ENCODE results near the gene ZNF165.
A peak's percentile ranks its signal among the peaks of the same experiment; 100 is the strongest.

The ZNF165 gene

DNA sequence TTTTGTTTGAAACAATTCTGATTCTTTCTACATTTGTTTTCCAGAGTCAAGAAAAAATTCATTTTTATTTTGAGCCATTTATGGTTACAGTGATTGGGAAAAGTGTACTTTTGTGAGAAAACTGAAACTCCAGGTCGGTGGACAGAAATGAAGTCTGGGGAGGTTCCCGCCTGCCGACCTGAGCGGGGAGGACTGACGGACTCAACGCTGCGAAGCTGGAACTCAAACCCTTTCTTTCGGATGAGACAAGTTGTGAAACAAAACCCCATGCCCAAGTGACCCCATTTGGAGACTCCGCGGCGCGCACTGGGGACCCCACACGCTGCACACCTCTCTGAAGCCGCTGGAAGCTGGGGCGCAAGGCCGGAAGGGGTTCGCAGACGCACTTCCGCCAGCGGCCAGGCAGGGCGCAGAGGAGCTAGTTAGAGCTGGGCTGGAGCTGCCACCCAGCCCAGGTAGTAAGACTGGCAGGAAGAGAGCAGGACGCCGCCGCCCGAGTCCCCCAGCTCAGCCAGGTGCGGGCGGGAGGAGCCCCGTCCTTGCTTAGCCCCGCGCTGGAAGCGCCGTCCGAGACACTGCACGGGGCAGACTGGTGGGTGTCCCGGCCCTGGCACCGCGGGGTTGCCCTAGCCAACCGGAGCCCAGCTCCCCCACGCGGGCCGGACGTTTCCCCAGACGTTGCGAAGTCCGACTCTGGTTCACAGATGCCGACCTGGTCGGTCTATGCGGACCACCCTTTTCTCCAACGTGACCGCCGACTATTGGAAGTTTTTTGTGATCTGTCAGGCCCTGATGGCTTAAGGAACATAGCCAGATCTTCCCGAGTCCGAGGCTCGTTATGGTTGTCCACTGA lies 24.2 kb downstream of the ZNF165 start:
- H3K27ac ChIP-seq (ENCODE audit: extremely low read depth, low read depth, low read length) = peak overlapping the region; percentile 78
- ChIA-PET POLR2A (interaction anchor here (0.7 to 1.9 kb wide), 22 partner anchors 8 to 332 kb away, joined by 3 to 23 read pairs (median 6); partner anchors contain the start of genes ZKSCAN4, ZKSCAN8, ZNF165 and ZSCAN16), CTCF (interaction anchor here (0.6 to 2.2 kb wide), 14 partner anchors 11 to 552 kb away, joined by 3 to 6 read pairs (median 3); partner anchors contain the start of gene ZSCAN16)
- H3K4me1 ChIP-seq (ENCODE audit: control insufficient read depth, insufficient read depth, low read length) = no peaks in the 10 kb centered on the region
- H3K36me3 ChIP-seq (ENCODE audit: control insufficient read depth in 2 of 2, insufficient read depth in 1 of 2, low read length in 2 of 2) = no peaks in the 10 kb centered on the region
- peak overlapping the region; percentile 62 for H3K4me3 ChIP-seq (ENCODE audit: low read depth, low read length)
- no peaks in the 10 kb centered on the region for H3K9me3 ChIP-seq (ENCODE audit: control insufficient read depth, insufficient read depth, low read depth, low read length)
- TF ChIP-seq ZNF792 (tag by site-specific recombination; IDR thresholded peaks at IDR 0.05) = 0 out of 2 replicates have a peak, but pooled peaks have one; percentile 34
- no peak for TF ChIP-seq SP3 (tag by site-specific recombination; IDR thresholded peaks at IDR 0.05)
- TF ChIP-seq ZNF747 (tag by site-specific recombination; IDR thresholded peaks at IDR 0.05) = no peak
- TF ChIP-seq ZNF324 (tag by site-specific recombination; IDR thresholded peaks at IDR 0.05) = peak; percentile 73; the same call in 1 of the 2 replicates
- TF ChIP-seq ZBTB8A (tag by site-specific recombination; IDR thresholded peaks at IDR 0.05) = peak; percentile 77
- no peak for TF ChIP-seq ZNF138 (tag by site-specific recombination; IDR thresholded peaks at IDR 0.05; ENCODE audit: borderline replicate concordance)
- TF ChIP-seq ZNF311 (tag by site-specific recombination; IDR thresholded peaks at IDR 0.05; ENCODE audit: borderline replicate concordance) = no peak
- TF ChIP-seq ZNF202 (tag by site-specific recombination; IDR thresholded peaks at IDR 0.05; ENCODE audit: borderline replicate concordance) = no peak
- no peak for TF ChIP-seq ZNF626 (tag by site-specific recombination; IDR thresholded peaks at IDR 0.05)
- no peak for TF ChIP-seq ZNF211 (tag by site-specific recombination; IDR thresholded peaks at IDR 0.05; ENCODE audit: low read depth)
- TF ChIP-seq ZBTB48 (tag by site-specific recombination; IDR thresholded peaks at IDR 0.05) = peak; percentile 81
- TF ChIP-seq ZNF433 (tag by site-specific recombination; IDR thresholded peaks at IDR 0.05; ENCODE audit: low read depth) = no peak
- peak; percentile 53 for TF ChIP-seq ZIC2 (tag by site-specific recombination; IDR thresholded peaks at IDR 0.05)
- peak; percentile 56 for TF ChIP-seq ZBTB26 (tag by site-specific recombination; optimal IDR thresholded peaks at IDR 0.05)
- no peak for TF ChIP-seq KLF16 (tag by site-specific recombination; IDR thresholded peaks at IDR 0.05)
- no peak for TF ChIP-seq KLF10 (tag by site-specific recombination; IDR thresholded peaks at IDR 0.05)
- no peak for TF ChIP-seq SCRT2 (tag by site-specific recombination; IDR thresholded peaks at IDR 0.05)
- TF ChIP-seq YY1 (tag by site-specific recombination; IDR thresholded peaks at IDR 0.05) = peak; percentile 55
- no peak for TF ChIP-seq MZF1 (tag by site-specific recombination; IDR thresholded peaks at IDR 0.05; ENCODE audit: borderline replicate concordance)
- peak; percentile 63 for TF ChIP-seq ZNF629 (tag by site-specific recombination; IDR thresholded peaks at IDR 0.05)
- TF ChIP-seq, protein P1, sequence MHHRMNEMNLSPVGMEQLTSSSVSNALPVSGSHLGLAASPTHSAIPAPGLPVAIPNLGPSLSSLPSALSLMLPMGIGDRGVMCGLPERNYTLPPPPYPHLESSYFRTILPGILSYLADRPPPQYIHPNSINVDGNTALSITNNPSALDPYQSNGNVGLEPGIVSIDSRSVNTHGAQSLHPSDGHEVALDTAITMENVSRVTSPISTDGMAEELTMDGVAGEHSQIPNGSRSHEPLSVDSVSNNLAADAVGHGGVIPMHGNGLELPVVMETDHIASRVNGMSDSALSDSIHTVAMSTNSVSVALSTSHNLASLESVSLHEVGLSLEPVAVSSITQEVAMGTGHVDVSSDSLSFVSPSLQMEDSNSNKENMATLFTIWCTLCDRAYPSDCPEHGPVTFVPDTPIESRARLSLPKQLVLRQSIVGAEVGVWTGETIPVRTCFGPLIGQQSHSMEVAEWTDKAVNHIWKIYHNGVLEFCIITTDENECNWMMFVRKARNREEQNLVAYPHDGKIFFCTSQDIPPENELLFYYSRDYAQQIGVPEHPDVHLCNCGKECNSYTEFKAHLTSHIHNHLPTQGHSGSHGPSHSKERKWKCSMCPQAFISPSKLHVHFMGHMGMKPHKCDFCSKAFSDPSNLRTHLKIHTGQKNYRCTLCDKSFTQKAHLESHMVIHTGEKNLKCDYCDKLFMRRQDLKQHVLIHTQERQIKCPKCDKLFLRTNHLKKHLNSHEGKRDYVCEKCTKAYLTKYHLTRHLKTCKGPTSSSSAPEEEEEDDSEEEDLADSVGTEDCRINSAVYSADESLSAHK (tag by site-specific recombination; IDR thresholded peaks at IDR 0.05) = no peak
- TF ChIP-seq, protein P2, sequence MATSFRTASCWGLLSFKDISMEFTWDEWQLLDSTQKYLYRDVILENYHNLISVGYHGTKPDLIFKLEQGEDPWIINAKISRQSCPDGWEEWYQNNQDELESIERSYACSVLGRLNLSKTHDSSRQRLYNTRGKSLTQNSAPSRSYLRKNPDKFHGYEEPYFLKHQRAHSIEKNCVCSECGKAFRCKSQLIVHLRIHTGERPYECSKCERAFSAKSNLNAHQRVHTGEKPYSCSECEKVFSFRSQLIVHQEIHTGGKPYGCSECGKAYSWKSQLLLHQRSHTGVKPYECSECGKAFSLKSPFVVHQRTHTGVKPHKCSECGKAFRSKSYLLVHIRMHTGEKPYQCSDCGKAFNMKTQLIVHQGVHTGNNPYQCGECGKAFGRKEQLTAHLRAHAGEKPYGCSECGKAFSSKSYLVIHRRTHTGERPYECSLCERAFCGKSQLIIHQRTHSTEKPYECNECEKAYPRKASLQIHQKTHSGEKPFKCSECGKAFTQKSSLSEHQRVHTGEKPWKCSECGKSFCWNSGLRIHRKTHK (tag by site-specific recombination; IDR thresholded peaks at IDR 0.05) = no peak
- TF ChIP-seq ZNF707 (tag by site-specific recombination; IDR thresholded peaks at IDR 0.05) = no peak; the same call in 1 of the 2 replicates
- no peak for TF ChIP-seq ZFHX2 (tag by site-specific recombination; conservative IDR thresholded peaks at IDR 0.05)
- TF ChIP-seq ZNF341 (tag by site-specific recombination; IDR thresholded peaks at IDR 0.05; ENCODE audit: low read depth) = peak; percentile 35
- no peak for TF ChIP-seq ZNF544 (tag by site-specific recombination; IDR thresholded peaks at IDR 0.05)
- TF ChIP-seq SCRT1 (tag by site-specific recombination; IDR thresholded peaks at IDR 0.05; ENCODE audit: borderline replicate concordance) = no peak
- no peak for TF ChIP-seq MEIS1 (CRISPR knock-in tag; IDR thresholded peaks at IDR 0.05; ENCODE audit: borderline replicate concordance)
- TF ChIP-seq ZNF776 (tag by site-specific recombination; IDR thresholded peaks at IDR 0.05; ENCODE audit: borderline replicate concordance) = no peak
- TF ChIP-seq KLF9 (tag by site-specific recombination; IDR thresholded peaks at IDR 0.05; ENCODE audit: low read depth) = no peak
- TF ChIP-seq ZNF580 (tag by site-specific recombination; IDR thresholded peaks at IDR 0.05) = no peak; the same call in 1 of the 2 replicates
- no peak for TF ChIP-seq BCL11A (tag by site-specific recombination; IDR thresholded peaks at IDR 0.05; ENCODE audit: low read depth)
- TF ChIP-seq ZFP69B (tag by site-specific recombination; IDR thresholded peaks at IDR 0.05) = peak; percentile 72
- no peak for TF ChIP-seq ZNF133 (tag by site-specific recombination; IDR thresholded peaks at IDR 0.05)

All from HEK293 (cell line).